Spleen (tissue), 7 donors: Measurements from ENCODE around the gene SORBS2.

ENCODE experiments used
- CTCF ChIP-seq, 11 experiments: fragments of 200-600 bp in 7 of 11; fragments of 450-650 bp in 4 of 11; sonication (generic) in 4 of 11; IDR thresholded peaks in 8 of 11; conservative IDR thresholded peaks in 3 of 11; 1 replicate in 7 of 11; 2 replicates in 4 of 11; pipeline versions ENCODE4 v1.4.0 to v1.8.0; 2016 to 2021; ENCODE audit warnings: antibody characterized with exemption in 11 of 11, inconsistent platforms in 4 of 11, mild to moderate bottlenecking in 1 of 11
- POLR2A ChIP-seq, 3 donors: fragments of 450-650 bp; IDR thresholded peaks; one replicate each; pipeline ENCODE4 v1.5.1; 2017; ENCODE audit warnings: antibody characterized with exemption in 3 of 3, mild to moderate bottlenecking in 1 of 3
- donor health status: DM: no; HTN: no; CAD: no; lungs with moderate emphysema.
- donor health status: DM: no; HTN: no; CAD: no.
- donor health status: DM: no; HTN: no; CAD: no.

GRCh38 chr4:185793716-185794115 lies 18.3 kb downstream of the SORBS2 start:
- TF ChIP-seq CTCF (IDR thresholded peaks at IDR 0.05 in 8 of 11, conservative IDR thresholded peaks at IDR 0.05 in 3 of 11) (no peak), POLR2A (IDR thresholded peaks at IDR 0.05) (no peak)
